Measurements from ENCODE around the gene NAT10. TPM values are rescaled to one million over a fixed set of nuclear protein-coding genes. Genes with fewer than 3 reads are reported as not detected.

NAT10 gene
- total RNA-seq, 4 donors from 2014 or later = 19.9 to 27.5 (median 21.6) TPM

DNA sequence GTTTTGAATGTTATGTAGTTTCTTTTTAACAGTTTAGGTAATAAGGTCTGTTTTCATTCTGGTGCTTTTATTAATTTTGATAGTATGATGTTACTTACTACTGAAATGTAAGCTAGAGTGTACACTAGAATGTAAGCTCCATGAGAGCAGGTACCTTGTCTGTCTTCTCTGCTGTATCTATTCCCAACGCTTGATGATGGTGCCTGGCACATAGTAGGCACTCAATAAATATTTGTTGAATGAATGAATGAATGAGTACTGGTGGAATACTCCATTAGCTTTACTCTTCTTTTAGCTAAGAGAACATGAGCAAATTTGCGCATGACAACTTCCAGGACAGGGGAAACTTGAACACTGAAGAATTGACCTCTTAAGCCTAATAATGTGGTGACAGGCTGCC lies 6.6 kb upstream of the NAT10 start:
- Histone ChIP-seq H3K9me3 (no peaks in the 10 kb centered on the region), H3K4me1 (no peaks in the 10 kb centered on the region), H3K27ac (no peak overlapping the region), H3K4me3 (no peak overlapping the region), H3K36me3 (peaks cover 33 to 84% of the 10 kb centered on the region in 2 donors), H3K27me3 (no peaks in the 10 kb centered on the region)
- TF ChIP-seq, protein P1, sequence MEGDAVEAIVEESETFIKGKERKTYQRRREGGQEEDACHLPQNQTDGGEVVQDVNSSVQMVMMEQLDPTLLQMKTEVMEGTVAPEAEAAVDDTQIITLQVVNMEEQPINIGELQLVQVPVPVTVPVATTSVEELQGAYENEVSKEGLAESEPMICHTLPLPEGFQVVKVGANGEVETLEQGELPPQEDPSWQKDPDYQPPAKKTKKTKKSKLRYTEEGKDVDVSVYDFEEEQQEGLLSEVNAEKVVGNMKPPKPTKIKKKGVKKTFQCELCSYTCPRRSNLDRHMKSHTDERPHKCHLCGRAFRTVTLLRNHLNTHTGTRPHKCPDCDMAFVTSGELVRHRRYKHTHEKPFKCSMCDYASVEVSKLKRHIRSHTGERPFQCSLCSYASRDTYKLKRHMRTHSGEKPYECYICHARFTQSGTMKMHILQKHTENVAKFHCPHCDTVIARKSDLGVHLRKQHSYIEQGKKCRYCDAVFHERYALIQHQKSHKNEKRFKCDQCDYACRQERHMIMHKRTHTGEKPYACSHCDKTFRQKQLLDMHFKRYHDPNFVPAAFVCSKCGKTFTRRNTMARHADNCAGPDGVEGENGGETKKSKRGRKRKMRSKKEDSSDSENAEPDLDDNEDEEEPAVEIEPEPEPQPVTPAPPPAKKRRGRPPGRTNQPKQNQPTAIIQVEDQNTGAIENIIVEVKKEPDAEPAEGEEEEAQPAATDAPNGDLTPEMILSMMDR (IDR thresholded peaks at IDR 0.05) = no peak
- TF ChIP-seq POLR2AphosphoS5 (IDR thresholded peaks at IDR 0.05) = no peak
- no peak for TF ChIP-seq EP300 (IDR thresholded peaks at IDR 0.05)
- no peak for TF ChIP-seq POLR2A (IDR thresholded peaks at IDR 0.05)
- 96 to 100% methylated on average over 2 of the region's 2 CpGs for WGBS, 2 donors (ENCODE audit: low coverage in 1 of 2)
- no peak for ATAC-seq

DNA sequence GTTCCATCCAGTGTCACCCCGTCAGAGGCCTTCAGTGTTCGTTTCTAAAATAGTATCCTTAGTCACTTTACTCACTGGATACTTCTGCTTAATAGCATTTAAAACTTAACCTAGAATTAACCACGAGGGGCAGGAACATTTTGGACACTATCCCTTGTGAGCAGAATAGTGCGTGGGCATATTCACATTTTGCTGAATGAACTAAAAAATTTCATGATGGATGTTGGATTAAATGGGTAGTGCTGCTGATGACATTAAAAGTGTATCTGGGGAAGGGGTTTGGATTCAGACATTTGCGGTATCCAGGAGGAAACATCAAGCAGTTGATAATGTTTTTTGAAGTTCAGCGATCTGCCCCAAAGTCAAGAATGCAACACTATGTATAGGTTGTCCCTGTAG lies 750 bp upstream of the NAT10 start:
- no peak for ATAC-seq
- TF ChIP-seq EP300 (IDR thresholded peaks at IDR 0.05) = no peak
- TF ChIP-seq, protein P1 (IDR thresholded peaks at IDR 0.05) = peak in 1 of 4 experiments; percentile 15
- Histone ChIP-seq H3K27ac (peak overlapping the region; percentile 92 to 98 (median 94)), H3K27me3 (no peaks in the 10 kb centered on the region), H3K4me3 (peak overlapping the region; percentile 62 to 78), H3K36me3 (peaks cover 3 to 48% of the 10 kb centered on the region in 2 donors), H3K4me1 (peaks cover 0 to 38% (median 10%) of the 10 kb centered on the region in 3 donors), H3K9me3 (no peaks in the 10 kb centered on the region)
- 8 to 12% methylated on average over 6 of the region's 6 CpGs for WGBS, 2 donors (ENCODE audit: low coverage in 1 of 2)

DNA sequence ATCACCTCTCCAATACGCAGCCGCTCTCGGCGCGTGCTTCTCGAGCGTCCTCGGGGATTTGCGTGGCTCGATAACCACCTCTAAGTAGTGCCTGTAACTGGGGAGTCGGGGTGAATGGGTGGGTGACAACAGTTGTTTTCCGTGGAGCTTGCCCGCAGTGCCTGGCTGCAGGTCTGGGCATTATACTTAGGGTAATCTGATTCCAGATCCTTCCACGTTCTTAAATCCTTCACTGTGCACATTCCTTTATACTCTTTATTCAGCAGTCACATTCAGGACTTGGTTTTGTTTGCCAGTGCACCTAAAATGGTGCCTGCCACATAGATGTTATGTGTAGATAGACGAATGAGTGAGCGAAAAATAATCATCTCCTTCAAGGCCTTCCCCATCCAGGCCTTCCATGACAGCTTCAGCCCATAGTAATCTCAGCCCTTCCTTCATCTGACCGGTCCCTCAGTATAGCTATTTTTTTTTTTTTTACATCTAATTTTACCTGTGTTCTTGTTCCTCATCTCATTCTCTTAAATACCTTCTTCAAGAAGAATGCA lies 602 bp downstream of the NAT10 start:
- Histone ChIP-seq H3K4me3 (peak overlapping the region; percentile 62 to 78), H3K9me3 (no peaks in the 10 kb centered on the region), H3K27me3 (no peaks in the 10 kb centered on the region), H3K36me3 (peaks cover 0 to 48% of the 10 kb centered on the region in 2 donors), H3K27ac (peak overlapping the region; percentile 37 to 98 (median 94)), H3K4me1 (peaks cover 0 to 38% (median 10%) of the 10 kb centered on the region in 3 donors)
- 1 to 12% methylated on average over 5 to 8 of the region's 17 CpGs for WGBS, 2 donors (ENCODE audit: low coverage in 1 of 2)
- no peak for ATAC-seq
- TF ChIP-seq EP300 (IDR thresholded peaks at IDR 0.05) (no peak), POLR2AphosphoS5 (IDR thresholded peaks at IDR 0.05) (no peak), POLR2A (IDR thresholded peaks at IDR 0.05) (no peak)
- TF ChIP-seq, protein P1 (IDR thresholded peaks at IDR 0.05) = no peak

DNA sequence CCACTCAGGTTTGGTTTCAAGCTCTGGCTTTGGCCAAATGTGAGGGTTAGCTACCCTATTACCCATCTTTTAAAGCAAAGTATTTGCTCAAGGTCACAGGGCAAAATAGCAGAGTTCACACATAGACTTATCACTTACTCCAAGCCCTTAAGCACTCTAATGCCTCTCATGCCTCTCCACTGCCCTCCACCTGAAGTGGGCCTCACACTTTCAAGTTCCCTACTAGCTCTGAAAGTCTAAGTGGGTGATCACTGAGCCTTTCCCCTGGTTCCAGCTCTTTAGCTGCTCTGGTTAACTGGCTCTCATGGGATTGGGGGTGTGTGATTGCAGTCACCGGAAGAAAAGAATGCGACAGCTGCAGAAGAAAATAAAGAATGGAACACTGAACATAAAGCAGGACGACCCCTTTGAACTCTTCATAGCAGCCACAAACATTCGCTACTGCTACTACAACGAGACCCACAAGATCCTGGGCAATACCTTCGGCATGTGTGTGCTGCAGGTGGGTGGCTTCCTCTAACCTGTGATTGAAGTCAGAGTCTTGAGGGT lies 6.4 kb downstream of the NAT10 start:
- no peak for TF ChIP-seq EP300 (IDR thresholded peaks at IDR 0.05)
- no peak for TF ChIP-seq POLR2A (IDR thresholded peaks at IDR 0.05)
- TF ChIP-seq, protein P1 (IDR thresholded peaks at IDR 0.05) = no peak
- TF ChIP-seq POLR2AphosphoS5 (IDR thresholded peaks at IDR 0.05) = no peak
- no peak for ATAC-seq
- peaks cover 0 to 19% (median 3%) of the 10 kb centered on the region in 3 donors for H3K4me1 ChIP-seq
- no peaks in the 10 kb centered on the region for H3K9me3 ChIP-seq
- no peaks in the 10 kb centered on the region for H3K27me3 ChIP-seq
- H3K4me3 ChIP-seq = no peak overlapping the region
- peaks cover 0 to 93% of the 10 kb centered on the region in 2 donors for H3K36me3 ChIP-seq
- H3K27ac ChIP-seq = no peak overlapping the region
- 88 to 90% methylated on average over 2 to 6 of the region's 6 CpGs for WGBS, 2 donors (ENCODE audit: low coverage in 1 of 2)

DNA sequence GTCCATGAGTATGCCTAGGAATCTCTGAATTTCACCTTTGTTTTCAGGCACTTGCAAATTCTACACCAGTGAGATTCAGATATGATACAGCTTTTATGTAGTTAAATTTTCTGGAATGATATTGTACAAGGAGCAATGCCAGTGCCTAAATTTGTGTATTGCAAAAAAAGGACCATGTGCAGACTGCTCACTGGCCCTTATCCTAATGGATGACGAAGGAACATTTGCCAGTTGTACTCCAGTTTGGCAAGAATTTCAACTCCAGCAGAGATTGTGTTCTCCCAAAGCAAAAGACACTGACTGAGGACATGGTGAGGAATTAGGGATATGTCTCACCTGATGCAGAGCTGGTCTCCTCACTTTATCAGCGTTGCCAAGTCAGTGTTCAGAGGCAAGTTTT lies 8.6 kb downstream of the NAT10 start:
- 77 to 100% methylated on average over 1 to 2 of the region's 2 CpGs for WGBS, 2 donors (ENCODE audit: low coverage in 1 of 2)
- Histone ChIP-seq H3K9me3 (no peaks in the 10 kb centered on the region), H3K27ac (no peak overlapping the region), H3K36me3 (peaks cover 0 to 100% of the 10 kb centered on the region in 2 donors), H3K27me3 (no peaks in the 10 kb centered on the region), H3K4me1 (no peaks in the 10 kb centered on the region), H3K4me3 (no peak overlapping the region)
- TF ChIP-seq, protein P1 (IDR thresholded peaks at IDR 0.05) = no peak
- TF ChIP-seq EP300 (IDR thresholded peaks at IDR 0.05) (no peak), POLR2A (IDR thresholded peaks at IDR 0.05) (no peak), POLR2AphosphoS5 (IDR thresholded peaks at IDR 0.05) (no peak)
- no peak for ATAC-seq

All from gastroesophageal sphincter (tissue), 4 donors.